ENCODE measurements around the gene FAM151B. TPM values are rescaled to one million over a fixed set of nuclear protein-coding genes. Genes with fewer than 3 reads are reported as not detected.
"Not testable (repeated sequence)": the region's sequence is repeated elsewhere in the genome, so short reads cannot be mapped to it uniquely, and the experiment has no call there.

The FAM151B gene
- polyA plus RNA-seq, 1 experiment, result 2.6 TPM

DNA sequence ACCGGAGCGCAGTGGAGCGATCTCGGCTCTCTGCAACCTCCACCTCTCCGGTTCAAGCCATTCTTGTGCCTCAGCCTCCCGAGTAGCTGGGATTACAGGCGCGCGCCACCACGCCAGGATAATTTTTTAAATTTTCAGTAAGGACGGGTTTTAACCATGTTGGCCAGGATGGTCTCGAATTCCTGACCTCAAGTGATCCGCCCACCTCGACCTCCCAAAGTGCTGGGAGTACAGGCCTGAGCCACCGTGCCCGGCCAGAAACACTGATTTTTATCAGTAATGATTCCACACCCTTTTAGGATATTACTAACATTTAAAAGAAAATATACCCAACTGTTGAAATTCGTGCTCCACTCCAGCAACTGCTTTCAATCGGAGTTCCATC is 464 bp upstream of the FAM151B start:
- CTCF ChIA-PET, result no interaction called here
- Histone ChIP-seq H3K4me3 (ENCODE audit: low read depth, low read length) (peak overlapping the region; percentile 64), H3K27me3 (ENCODE audit: control insufficient read depth, insufficient read depth, low read length) (no peaks in the 10 kb centered on the region), H3K36me3 (ENCODE audit: control insufficient read depth, insufficient read depth, low read length) (peaks cover 2% of the 10 kb centered on the region; the same call in 1 of the 2 replicates)
- POLR2A ChIA-PET, result no interaction called here
- no peak for DNase-seq (ENCODE audit: low read depth)
- no peak for TF ChIP-seq CTCF (IDR thresholded peaks at IDR 0.05; ENCODE audit: insufficient read depth, low read depth, low read length)

DNA sequence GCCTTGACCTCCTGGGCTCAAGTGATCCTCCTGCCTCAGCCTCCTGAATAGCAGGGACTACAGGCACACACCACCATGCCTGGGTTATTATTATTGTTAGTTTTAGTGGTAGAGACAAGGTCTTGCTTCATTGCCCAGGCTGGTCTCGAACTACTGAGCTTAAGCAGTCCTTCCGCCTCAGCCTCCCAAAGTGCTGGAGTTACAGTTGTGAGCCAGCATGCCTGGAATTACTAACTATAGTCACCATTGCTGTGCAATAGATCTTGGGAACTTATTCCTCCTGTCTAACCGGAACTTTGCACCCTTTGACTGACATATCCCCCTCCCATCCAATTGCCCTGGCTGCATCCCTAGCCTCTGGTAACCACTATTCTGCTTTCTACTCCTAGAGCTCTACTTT is 3.4 kb downstream of the FAM151B start:
- Histone ChIP-seq H3K27me3 (ENCODE audit: control insufficient read depth, insufficient read depth, low read length) (no peaks in the 10 kb centered on the region), H3K4me3 (ENCODE audit: low read depth, low read length) (no peak overlapping the region), H3K36me3 (ENCODE audit: control insufficient read depth, insufficient read depth, low read length) (no peaks in the 10 kb centered on the region)
- CTCF ChIA-PET, result interaction anchor here (1.0 kb wide), 1 partner anchor 10 kb away, joined by 3 read pairs; no protein-coding TSS in a partner anchor
- no peak for TF ChIP-seq CTCF (IDR thresholded peaks at IDR 0.05; ENCODE audit: insufficient read depth, low read depth, low read length)
- POLR2A ChIA-PET, result no interaction called here
- no peak for DNase-seq (ENCODE audit: low read depth)

- no peak for DNase-seq (ENCODE audit: low read depth)
- POLR2A ChIA-PET, result no interaction called here
- H3K36me3 ChIP-seq (ENCODE audit: control insufficient read depth, insufficient read depth, low read length), result no peaks in the 10 kb centered on the region
- no peak overlapping the region for H3K4me3 ChIP-seq (ENCODE audit: low read depth, low read length)
- no peaks in the 10 kb centered on the region for H3K27me3 ChIP-seq (ENCODE audit: control insufficient read depth, insufficient read depth, low read length)
- TF ChIP-seq CTCF (IDR thresholded peaks at IDR 0.05; ENCODE audit: insufficient read depth, low read depth, low read length), result no peak
- CTCF ChIA-PET, result no interaction called here
These were observed 4.8 kb downstream of the FAM151B start for GRCh38 chr5:80492741-80493140.

GRCh38 chr5:80493443-80493842 is 5.5 kb downstream of the FAM151B start:
- DNase-seq (ENCODE audit: low read depth); H3K4me3 ChIP-seq (ENCODE audit: low read depth, low read length); POLR2A ChIA-PET; CTCF ChIA-PET; H3K27me3 ChIP-seq (ENCODE audit: control insufficient read depth, insufficient read depth, low read length); H3K36me3 ChIP-seq (ENCODE audit: control insufficient read depth, insufficient read depth, low read length): not testable (repeated sequence)

GRCh38 chr5:80495891-80496290 is 8.0 kb downstream of the FAM151B start:
- POLR2A ChIA-PET, result no interaction called here
- no peak for TF ChIP-seq CTCF (IDR thresholded peaks at IDR 0.05; ENCODE audit: insufficient read depth, low read depth, low read length)
- Histone ChIP-seq H3K27me3 (ENCODE audit: control insufficient read depth, insufficient read depth, low read length) (no peaks in the 10 kb centered on the region), H3K36me3 (ENCODE audit: control insufficient read depth, insufficient read depth, low read length) (no peaks in the 10 kb centered on the region), H3K4me3 (ENCODE audit: low read depth, low read length) (no peak overlapping the region)
- CTCF ChIA-PET, result no interaction called here
- DNase-seq (ENCODE audit: low read depth), result no peak

- Histone ChIP-seq H3K36me3 (ENCODE audit: control insufficient read depth, insufficient read depth, low read length) (peaks cover 2% of the 10 kb centered on the region), H3K27me3 (ENCODE audit: control insufficient read depth, insufficient read depth, low read length) (no peaks in the 10 kb centered on the region), H3K4me3 (ENCODE audit: low read depth, low read length) (no peak overlapping the region)
- CTCF ChIA-PET, result interaction anchor here (1.0 kb wide), 1 partner anchor 22 kb away, joined by 4 read pairs; no protein-coding TSS in a partner anchor
- TF ChIP-seq CTCF (IDR thresholded peaks at IDR 0.05; ENCODE audit: insufficient read depth, low read depth, low read length), result no peak
- POLR2A ChIA-PET, result no interaction called here
- no peak for DNase-seq (ENCODE audit: low read depth)
These were observed 14.9 kb downstream of the FAM151B start for GRCh38 chr5:80502800-80503199.

Data from BJ (cell line).